Measurements from ENCODE around the gene TNRC18. TPM values are rescaled to one million over a fixed set of nuclear protein-coding genes. Genes with fewer than 3 reads are reported as not detected.

The TNRC18 gene
- total RNA-seq, 6 experiments from 2014 or later = 70.6 to 87.1 (median 79.9) TPM

DNA sequence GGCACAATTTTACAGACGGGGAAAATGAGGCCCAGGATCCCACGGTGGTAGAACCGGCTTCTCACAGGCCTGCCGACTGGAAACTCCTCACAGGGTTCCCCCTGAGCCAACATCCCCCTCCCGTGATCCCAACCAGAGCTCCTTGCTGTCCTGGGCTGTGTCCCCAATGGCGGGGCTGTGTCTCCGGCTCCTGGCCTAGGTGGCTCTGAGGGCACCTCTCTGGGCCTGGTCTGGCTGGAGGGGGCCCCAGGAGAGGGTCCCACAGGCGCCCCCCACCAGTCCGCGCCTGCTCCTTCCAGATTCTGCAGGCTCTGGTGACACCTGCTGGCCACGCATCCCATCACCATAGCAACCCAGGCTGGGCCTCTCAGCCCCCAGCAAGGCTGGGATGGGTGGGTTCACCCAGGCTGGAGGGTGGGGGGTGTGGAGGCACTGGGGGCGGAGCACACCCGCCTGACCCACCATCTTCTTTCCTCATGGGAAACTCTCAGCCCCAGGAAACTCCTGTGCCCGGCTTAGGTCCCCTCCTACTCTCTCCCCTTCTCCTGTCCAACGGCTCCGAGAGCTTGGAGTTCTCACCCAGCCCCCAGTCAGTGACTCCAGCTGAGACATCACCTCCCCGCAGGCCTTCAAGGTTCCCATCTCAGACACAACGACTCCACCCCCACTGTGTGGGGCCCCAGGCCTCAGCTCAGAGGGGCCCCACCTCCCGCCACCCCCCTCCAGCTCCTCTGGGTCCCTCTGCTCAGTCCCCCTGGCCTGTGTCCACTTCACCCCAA, 27.1 kb upstream of the TNRC18 start:
- peaks cover 12% of the 10 kb centered on the region for H3K4me1 Mint-ChIP-seq (ENCODE audit: low read depth)
- H3K27me3 Mint-ChIP-seq (ENCODE audit: insufficient read depth) = no peaks in the 10 kb centered on the region; the same call in none of the 2 replicates
- DNase-seq = no peak
- no peaks in the 10 kb centered on the region for H3K36me3 Mint-ChIP-seq (ENCODE audit: low read depth)
- H3K4me3 Mint-ChIP-seq = no peak overlapping the region
- H3K27ac Mint-ChIP-seq = no peak overlapping the region
- TF ChIP-seq, protein P1, sequence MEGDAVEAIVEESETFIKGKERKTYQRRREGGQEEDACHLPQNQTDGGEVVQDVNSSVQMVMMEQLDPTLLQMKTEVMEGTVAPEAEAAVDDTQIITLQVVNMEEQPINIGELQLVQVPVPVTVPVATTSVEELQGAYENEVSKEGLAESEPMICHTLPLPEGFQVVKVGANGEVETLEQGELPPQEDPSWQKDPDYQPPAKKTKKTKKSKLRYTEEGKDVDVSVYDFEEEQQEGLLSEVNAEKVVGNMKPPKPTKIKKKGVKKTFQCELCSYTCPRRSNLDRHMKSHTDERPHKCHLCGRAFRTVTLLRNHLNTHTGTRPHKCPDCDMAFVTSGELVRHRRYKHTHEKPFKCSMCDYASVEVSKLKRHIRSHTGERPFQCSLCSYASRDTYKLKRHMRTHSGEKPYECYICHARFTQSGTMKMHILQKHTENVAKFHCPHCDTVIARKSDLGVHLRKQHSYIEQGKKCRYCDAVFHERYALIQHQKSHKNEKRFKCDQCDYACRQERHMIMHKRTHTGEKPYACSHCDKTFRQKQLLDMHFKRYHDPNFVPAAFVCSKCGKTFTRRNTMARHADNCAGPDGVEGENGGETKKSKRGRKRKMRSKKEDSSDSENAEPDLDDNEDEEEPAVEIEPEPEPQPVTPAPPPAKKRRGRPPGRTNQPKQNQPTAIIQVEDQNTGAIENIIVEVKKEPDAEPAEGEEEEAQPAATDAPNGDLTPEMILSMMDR (IDR thresholded peaks at IDR 0.05) = peak; percentile 79
- no peaks in the 10 kb centered on the region for H3K9me3 Mint-ChIP-seq

DNA sequence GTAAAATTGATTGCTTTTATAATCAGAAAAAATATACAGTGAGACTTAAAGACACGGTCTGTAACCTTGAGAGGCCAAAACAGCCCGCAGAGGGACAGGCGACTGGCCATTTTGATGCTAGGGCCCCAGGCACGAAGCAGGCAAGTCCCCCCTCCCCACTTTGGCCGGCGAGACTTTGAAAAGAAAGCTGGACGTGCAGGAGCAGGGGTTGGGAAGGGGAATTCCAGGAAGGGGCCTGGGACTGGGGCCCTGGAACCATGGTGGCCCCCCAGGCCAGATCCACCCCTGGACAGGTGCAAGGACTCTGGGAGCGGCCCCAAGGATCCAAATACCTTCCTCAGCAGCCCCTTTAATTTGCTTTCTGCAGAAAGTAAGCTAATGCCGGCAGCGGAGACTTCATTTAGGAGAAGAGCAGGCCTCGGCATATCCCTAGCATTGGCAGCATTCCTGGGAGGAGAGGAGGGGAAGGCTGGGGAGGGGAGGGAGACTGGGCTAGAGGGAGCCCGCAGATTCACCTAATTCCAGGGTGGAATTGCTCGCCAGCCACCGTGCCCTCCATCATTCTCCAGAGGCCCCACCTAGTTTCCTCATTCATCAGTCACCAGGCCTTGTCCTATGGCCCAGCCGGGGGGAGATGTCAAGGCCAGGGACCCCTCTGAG, 24.9 kb upstream of the TNRC18 start:
- Mint-ChIP-seq H3K36me3 (ENCODE audit: low read depth) (peaks cover 4% of the 10 kb centered on the region; the same call in 1 of the 2 replicates), H3K4me1 (ENCODE audit: low read depth) (peaks cover 12% of the 10 kb centered on the region), H3K27me3 (ENCODE audit: insufficient read depth) (peaks cover 6% of the 10 kb centered on the region), H3K9me3 (no peaks in the 10 kb centered on the region), H3K27ac (no peak overlapping the region), H3K4me3 (no peak overlapping the region)
- no peak for DNase-seq
- TF ChIP-seq, protein P1 (IDR thresholded peaks at IDR 0.05) = no peak

DNA sequence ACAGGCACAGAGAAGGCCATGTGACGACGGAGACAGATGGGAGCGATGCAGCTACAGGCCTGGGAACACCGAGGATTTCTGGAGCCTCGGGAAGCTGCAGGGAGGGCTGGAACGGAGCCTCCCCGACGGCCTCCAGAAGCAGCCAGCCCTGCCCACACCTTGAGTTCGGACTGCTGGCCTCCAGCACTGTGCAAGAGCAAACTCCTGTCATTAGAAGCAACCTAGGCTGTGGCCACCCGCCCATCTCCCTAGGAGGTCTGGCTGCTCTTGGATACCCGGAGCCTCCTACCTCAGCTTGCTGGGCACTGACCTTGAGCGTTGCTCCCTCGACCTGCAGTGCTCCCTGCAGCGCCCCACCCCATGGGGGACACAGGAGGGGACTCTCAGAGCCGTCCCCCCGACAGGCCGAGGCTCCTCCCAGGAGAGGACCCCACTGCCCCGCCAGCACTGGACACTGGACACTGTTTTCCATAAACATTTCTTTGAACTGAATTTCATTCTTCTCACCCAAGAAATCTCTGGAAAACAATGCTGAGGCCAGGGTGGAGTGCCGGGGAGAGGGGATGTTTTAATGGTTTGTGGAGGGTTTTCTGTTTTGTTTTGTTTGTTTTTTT, 22.5 kb upstream of the TNRC18 start:
- Mint-ChIP-seq H3K9me3 (no peaks in the 10 kb centered on the region), H3K4me1 (ENCODE audit: low read depth) (no peaks in the 10 kb centered on the region), H3K36me3 (ENCODE audit: low read depth) (peaks cover 4% of the 10 kb centered on the region; the same call in 1 of the 2 replicates), H3K27me3 (ENCODE audit: insufficient read depth) (peaks cover 6% of the 10 kb centered on the region), H3K4me3 (no peak overlapping the region), H3K27ac (no peak overlapping the region)
- no peak for DNase-seq
- TF ChIP-seq, protein P1 (IDR thresholded peaks at IDR 0.05) = no peak

DNA sequence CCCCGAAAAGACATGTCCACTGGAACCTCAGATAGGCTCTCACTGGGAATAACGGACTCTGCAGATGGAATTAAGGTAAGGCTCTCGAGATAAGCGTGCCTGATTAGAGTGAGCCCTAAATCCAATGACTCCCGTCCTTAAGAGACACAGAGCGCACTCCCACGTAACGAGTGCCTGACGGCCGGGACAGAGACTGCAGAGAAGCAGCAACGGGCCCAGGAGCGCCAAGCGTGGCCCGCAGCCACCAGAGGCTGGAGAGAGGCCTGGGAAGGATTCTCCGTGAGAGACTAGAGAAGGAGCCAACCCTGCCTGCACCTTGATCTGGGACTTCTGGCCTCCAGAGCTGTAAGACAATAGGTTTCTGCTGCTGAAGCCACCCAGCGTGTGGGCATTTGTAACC, 20.0 kb upstream of the TNRC18 start:
- no peak overlapping the region for H3K4me3 Mint-ChIP-seq
- peaks cover 6% of the 10 kb centered on the region for H3K27me3 Mint-ChIP-seq (ENCODE audit: insufficient read depth)
- no peaks in the 10 kb centered on the region for H3K9me3 Mint-ChIP-seq
- no peak for DNase-seq
- no peaks in the 10 kb centered on the region for H3K4me1 Mint-ChIP-seq (ENCODE audit: low read depth)
- TF ChIP-seq, protein P1 (IDR thresholded peaks at IDR 0.05) = no peak
- H3K36me3 Mint-ChIP-seq (ENCODE audit: low read depth) = peaks cover 4% of the 10 kb centered on the region; the same call in 1 of the 2 replicates
- no peak overlapping the region for H3K27ac Mint-ChIP-seq

DNA sequence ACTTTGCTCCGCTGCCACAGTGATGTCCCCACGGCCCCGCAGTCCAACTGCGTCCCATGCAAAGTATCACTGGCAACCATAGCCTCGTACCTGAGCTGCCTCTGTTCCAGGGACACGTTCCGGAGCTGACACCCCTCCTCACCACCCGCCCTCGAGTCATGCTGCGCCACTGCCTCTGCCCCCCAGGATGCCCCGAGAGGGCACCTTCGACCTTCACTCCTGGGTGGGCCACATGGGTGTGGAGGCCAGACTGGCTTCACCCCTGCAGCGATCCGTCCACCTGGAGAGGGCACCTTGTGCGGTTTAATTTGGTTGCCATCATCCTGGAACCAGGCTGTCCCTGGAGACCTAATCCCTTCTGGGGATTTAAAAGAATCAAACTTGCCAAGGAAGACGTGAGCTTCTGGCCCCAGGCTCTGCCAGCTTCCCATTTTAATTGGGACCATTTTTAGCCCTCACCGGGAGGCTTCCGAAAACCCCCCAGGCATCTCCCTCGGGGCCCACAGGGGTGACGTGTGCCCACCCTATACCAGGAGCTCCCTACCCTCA, 19.2 kb upstream of the TNRC18 start:
- Mint-ChIP-seq H3K4me1 (ENCODE audit: low read depth) (no peaks in the 10 kb centered on the region), H3K27me3 (ENCODE audit: insufficient read depth) (peaks cover 6% of the 10 kb centered on the region), H3K4me3 (no peak overlapping the region), H3K27ac (no peak overlapping the region), H3K36me3 (ENCODE audit: low read depth) (peaks cover 10% of the 10 kb centered on the region; the same call in 1 of the 2 replicates), H3K9me3 (no peaks in the 10 kb centered on the region)
- TF ChIP-seq, protein P1 (IDR thresholded peaks at IDR 0.05) = no peak
- no peak for DNase-seq

Measured in HFFc6 (cell line).